Stomach smooth muscle (tissue), 2 donors: ENCODE results near the gene MCCC1.
"Not testable (repeated sequence)": the region's sequence is repeated elsewhere in the genome, so short reads cannot be mapped to it uniquely, and the experiment has no call there.

Source experiments
- H3K27ac ChIP-seq: one replicate; pipeline ENCODE4 v1.7.0; 2013; ENCODE audit warnings: mild to moderate bottlenecking, low read length, inconsistent platforms
- H3K27me3 ChIP-seq, 2 donors: one replicate each; pipeline ENCODE4 v1.7.0; 2013; ENCODE audit warnings: low read length in 2 of 2; ENCODE audit not compliant: insufficient read depth in 2 of 2, control insufficient read depth in 1 of 2
- H3K36me3 ChIP-seq, 2 donors: one replicate each; pipeline ENCODE4 v1.7.0; 2013; ENCODE audit warnings: low read length in 2 of 2; ENCODE audit not compliant: control insufficient read depth in 2 of 2, insufficient read depth in 2 of 2
- H3K4me1 ChIP-seq: one replicate; pipeline ENCODE4 v1.7.0; 2013; ENCODE audit warnings: low read length; ENCODE audit not compliant: control insufficient read depth, insufficient read depth
- H3K4me3 ChIP-seq, 2 donors: one replicate each; pipeline ENCODE4 v1.7.0; 2013; ENCODE audit warnings: low read length in 2 of 2
- H3K9ac ChIP-seq, 2 donors: one replicate each; pipeline ENCODE4 v1.7.0; 2013; ENCODE audit warnings: low read length in 2 of 2, mild to moderate bottlenecking in 1 of 2
- H3K9me3 ChIP-seq, 2 donors: one replicate each; pipeline ENCODE4 v1.7.0; 2013; ENCODE audit warnings: low read length in 2 of 2; ENCODE audit not compliant: control insufficient read depth in 2 of 2
- donor health status: healthy.
- donor health status: Pancreatic carcinoma.

Gene MCCC1

GRCh38 chr3:183103950-183104349 is 4.7 kb upstream of the MCCC1 start:
- not testable (repeated sequence) for H3K27ac ChIP-seq, H3K4me1 ChIP-seq, H3K36me3 ChIP-seq, H3K9me3 ChIP-seq, H3K27me3 ChIP-seq, H3K4me3 ChIP-seq, H3K9ac ChIP-seq

- H3K9me3 ChIP-seq, H3K9ac ChIP-seq, H3K4me3 ChIP-seq, H3K27ac ChIP-seq, H3K36me3 ChIP-seq, H3K27me3 ChIP-seq: not testable (repeated sequence)
- H3K4me1 ChIP-seq, result peaks cover 16% of the 10 kb centered on the region
Measured at GRCh38 chr3:183101040-183101439, 1.7 kb upstream of the MCCC1 start.

- Histone ChIP-seq H3K9me3 (no peaks in the 10 kb centered on the region), H3K36me3 (no peaks in the 10 kb centered on the region), H3K4me1 (peaks cover 16% of the 10 kb centered on the region), H3K27ac (peak overlapping the region; percentile 80), H3K4me3 (no peak overlapping the region), H3K27me3 (no peaks in the 10 kb centered on the region), H3K9ac (no peak overlapping the region)
Measured at GRCh38 chr3:183100376-183100775, 1.1 kb upstream of the MCCC1 start.

- Histone ChIP-seq H3K4me3 (peak overlapping the region; percentile 95 to 97), H3K4me1 (peaks cover 16% of the 10 kb centered on the region), H3K27ac (peak overlapping the region; percentile 80), H3K27me3 (no peaks in the 10 kb centered on the region), H3K36me3 (no peaks in the 10 kb centered on the region), H3K9me3 (no peaks in the 10 kb centered on the region), H3K9ac (peak overlapping the region; percentile 55 to 92)
Measured at GRCh38 chr3:183099838-183100204, 525 bp upstream of the MCCC1 start.

GRCh38 chr3:183098536-183099025 is 715 bp downstream of the MCCC1 start:
- peaks cover 16% of the 10 kb centered on the region for H3K4me1 ChIP-seq
- no peaks in the 10 kb centered on the region for H3K36me3 ChIP-seq
- peak overlapping the region; percentile 78 for H3K27ac ChIP-seq
- H3K9ac ChIP-seq, result peak overlapping the region; percentile 92 to 94
- H3K4me3 ChIP-seq, result peak overlapping the region; percentile 95 to 97
- no peaks in the 10 kb centered on the region for H3K9me3 ChIP-seq
- no peaks in the 10 kb centered on the region for H3K27me3 ChIP-seq

GRCh38 chr3:183094711-183095110 is 4.6 kb downstream of the MCCC1 start:
- Histone ChIP-seq H3K4me3 (no peak overlapping the region), H3K4me1 (peaks cover 14% of the 10 kb centered on the region), H3K27me3 (no peaks in the 10 kb centered on the region), H3K27ac (no peak overlapping the region), H3K9ac (no peak overlapping the region), H3K9me3 (no peaks in the 10 kb centered on the region), H3K36me3 (peaks cover 11 to 12% of the 10 kb centered on the region in 2 donors)

GRCh38 chr3:183092256-183092655 is 7.0 kb downstream of the MCCC1 start:
- H3K9me3 ChIP-seq, result no peaks in the 10 kb centered on the region
- no peak overlapping the region for H3K27ac ChIP-seq
- H3K9ac ChIP-seq, result no peak overlapping the region
- no peak overlapping the region for H3K4me3 ChIP-seq
- peaks cover 20% of the 10 kb centered on the region in 2 donors for H3K36me3 ChIP-seq
- H3K27me3 ChIP-seq, result no peaks in the 10 kb centered on the region
- no peaks in the 10 kb centered on the region for H3K4me1 ChIP-seq

GRCh38 chr3:183087184-183087583 is 12.1 kb downstream of the MCCC1 start:
- H3K4me1 ChIP-seq, result no peaks in the 10 kb centered on the region
- H3K36me3 ChIP-seq, result peaks cover 39 to 53% of the 10 kb centered on the region in 2 donors
- H3K9ac ChIP-seq, result no peak overlapping the region
- H3K27me3 ChIP-seq, result no peaks in the 10 kb centered on the region
- no peaks in the 10 kb centered on the region for H3K9me3 ChIP-seq
- H3K27ac ChIP-seq, result no peak overlapping the region
- H3K4me3 ChIP-seq, result no peak overlapping the region

GRCh38 chr3:183085634-183086390 is 13.5 kb downstream of the MCCC1 start:
- H3K9ac ChIP-seq, result no peak overlapping the region
- H3K4me1 ChIP-seq, result no peaks in the 10 kb centered on the region
- no peaks in the 10 kb centered on the region for H3K9me3 ChIP-seq
- H3K27ac ChIP-seq, result no peak overlapping the region
- peaks cover 36 to 49% of the 10 kb centered on the region in 2 donors for H3K36me3 ChIP-seq
- H3K27me3 ChIP-seq, result no peaks in the 10 kb centered on the region
- H3K4me3 ChIP-seq, result no peak overlapping the region

- Histone ChIP-seq H3K27ac (no peak overlapping the region), H3K36me3 (peaks cover 20 to 35% of the 10 kb centered on the region in 2 donors), H3K27me3 (no peaks in the 10 kb centered on the region), H3K4me3 (no peak overlapping the region), H3K9ac (no peak overlapping the region), H3K4me1 (no peaks in the 10 kb centered on the region), H3K9me3 (no peaks in the 10 kb centered on the region)
Measured at GRCh38 chr3:183082355-183082915, 16.9 kb downstream of the MCCC1 start.
